Measurements from ENCODE around the gene HNRNPH3. TPM values are rescaled to one million over a fixed set of nuclear protein-coding genes. Genes with fewer than 3 reads are reported as not detected.

Gene HNRNPH3
- total RNA-seq, 4 donors from 2014 or later = 30.6 to 63.4 (median 56.3) TPM

DNA sequence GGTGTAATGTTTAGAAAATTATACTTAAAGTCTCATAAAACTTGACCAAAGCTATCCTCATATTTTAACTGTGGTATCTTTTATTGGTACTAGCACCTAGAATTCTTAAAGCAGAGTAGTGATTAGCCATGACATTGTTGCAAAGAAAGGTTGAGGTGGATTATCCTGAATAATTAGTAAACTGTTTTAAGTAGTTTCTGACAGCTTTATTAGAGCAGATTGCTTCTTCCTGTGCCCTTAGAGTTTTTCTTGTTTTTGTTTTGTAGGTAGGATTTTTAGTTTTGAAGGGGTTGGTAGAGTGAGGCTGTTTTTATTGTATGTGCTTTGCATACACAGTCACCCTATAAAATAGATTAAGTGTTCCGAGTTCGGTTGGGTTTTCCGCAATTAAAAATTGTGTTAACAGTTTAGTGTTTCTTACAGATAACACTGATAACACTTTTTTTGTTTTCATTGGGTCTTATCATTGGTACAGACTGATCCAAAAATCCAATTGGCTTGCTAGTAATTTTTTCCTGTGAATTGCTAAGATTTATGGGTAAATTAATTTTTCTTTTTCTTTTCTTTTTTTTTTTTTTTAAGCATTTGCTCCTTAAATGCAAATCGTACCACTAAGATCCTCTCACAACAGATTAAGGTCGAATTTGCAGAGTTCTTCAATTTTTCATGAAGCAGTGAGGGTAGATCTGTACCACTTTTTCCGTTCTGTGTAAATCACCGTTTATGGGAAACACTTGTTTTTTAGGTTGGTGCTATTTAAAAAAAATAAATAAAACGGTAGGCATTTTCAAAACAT is 3.0 kb downstream of the HNRNPH3 start:
- peaks cover 10 to 16% of the 10 kb centered on the region in 2 donors for H3K36me3 ChIP-seq
- H3K4me1 ChIP-seq = peaks cover 7 to 70% (median 20%) of the 10 kb centered on the region in 3 donors
- TF ChIP-seq POLR2AphosphoS5 (IDR thresholded peaks at IDR 0.05) (no peak), EP300 (IDR thresholded peaks at IDR 0.05) (no peak), POLR2A (IDR thresholded peaks at IDR 0.05) (no peak)
- TF ChIP-seq, protein P1, sequence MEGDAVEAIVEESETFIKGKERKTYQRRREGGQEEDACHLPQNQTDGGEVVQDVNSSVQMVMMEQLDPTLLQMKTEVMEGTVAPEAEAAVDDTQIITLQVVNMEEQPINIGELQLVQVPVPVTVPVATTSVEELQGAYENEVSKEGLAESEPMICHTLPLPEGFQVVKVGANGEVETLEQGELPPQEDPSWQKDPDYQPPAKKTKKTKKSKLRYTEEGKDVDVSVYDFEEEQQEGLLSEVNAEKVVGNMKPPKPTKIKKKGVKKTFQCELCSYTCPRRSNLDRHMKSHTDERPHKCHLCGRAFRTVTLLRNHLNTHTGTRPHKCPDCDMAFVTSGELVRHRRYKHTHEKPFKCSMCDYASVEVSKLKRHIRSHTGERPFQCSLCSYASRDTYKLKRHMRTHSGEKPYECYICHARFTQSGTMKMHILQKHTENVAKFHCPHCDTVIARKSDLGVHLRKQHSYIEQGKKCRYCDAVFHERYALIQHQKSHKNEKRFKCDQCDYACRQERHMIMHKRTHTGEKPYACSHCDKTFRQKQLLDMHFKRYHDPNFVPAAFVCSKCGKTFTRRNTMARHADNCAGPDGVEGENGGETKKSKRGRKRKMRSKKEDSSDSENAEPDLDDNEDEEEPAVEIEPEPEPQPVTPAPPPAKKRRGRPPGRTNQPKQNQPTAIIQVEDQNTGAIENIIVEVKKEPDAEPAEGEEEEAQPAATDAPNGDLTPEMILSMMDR (IDR thresholded peaks at IDR 0.05) = no peak
- 0 to 2% methylated on average over 4 to 8 of the region's 8 CpGs for WGBS, 2 donors (ENCODE audit: low coverage in 1 of 2)
- H3K9me3 ChIP-seq = no peaks in the 10 kb centered on the region
- H3K4me3 ChIP-seq = peak overlapping the region; percentile 81 to 91
- H3K27me3 ChIP-seq = no peaks in the 10 kb centered on the region
- ATAC-seq = no peak
- H3K27ac ChIP-seq = peak overlapping the region in 2 of 4 donors; percentile 20 to 99

DNA sequence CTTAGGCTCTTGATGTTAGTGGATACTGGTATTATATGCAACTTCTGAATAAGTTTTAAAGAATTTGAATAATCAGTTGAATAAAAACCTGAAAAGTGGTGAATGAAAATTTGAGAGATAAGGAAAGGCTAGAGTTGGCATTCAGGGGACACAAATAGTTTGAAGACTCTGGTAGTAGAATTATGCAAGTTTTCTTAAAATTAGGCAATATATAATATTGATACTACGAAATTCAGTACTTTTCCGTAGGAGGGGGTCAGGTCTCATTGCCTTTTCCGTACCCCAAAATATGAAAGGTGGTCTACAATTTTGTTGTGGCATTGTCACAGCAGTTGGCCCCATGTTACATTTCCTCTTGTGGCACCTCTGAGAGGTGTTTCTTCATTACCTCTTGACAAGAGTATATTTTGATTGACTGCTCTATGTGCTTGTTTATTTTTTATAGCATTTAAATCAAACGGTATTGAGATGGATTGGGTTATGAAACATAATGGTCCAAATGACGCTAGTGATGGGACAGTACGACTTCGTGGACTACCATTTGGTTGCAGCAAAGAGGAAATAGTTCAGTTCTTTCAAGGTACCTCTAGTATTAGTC is 5.0 kb downstream of the HNRNPH3 start:
- no peak for ATAC-seq
- H3K4me1 ChIP-seq = peaks cover 7 to 66% (median 20%) of the 10 kb centered on the region in 3 donors
- TF ChIP-seq, protein P1 (IDR thresholded peaks at IDR 0.05) = no peak
- TF ChIP-seq POLR2A (IDR thresholded peaks at IDR 0.05) (no peak), EP300 (IDR thresholded peaks at IDR 0.05) (no peak), POLR2AphosphoS5 (IDR thresholded peaks at IDR 0.05) (no peak)
- H3K4me3 ChIP-seq = peak overlapping the region in 1 of 2 donors; percentile 81
- 60 to 63% methylated on average over 7 of the region's 7 CpGs for WGBS, 2 donors (ENCODE audit: low coverage in 1 of 2)
- no peaks in the 10 kb centered on the region for H3K27me3 ChIP-seq
- H3K9me3 ChIP-seq = no peaks in the 10 kb centered on the region
- H3K27ac ChIP-seq = no peak overlapping the region
- peaks cover 17 to 36% of the 10 kb centered on the region in 2 donors for H3K36me3 ChIP-seq

DNA sequence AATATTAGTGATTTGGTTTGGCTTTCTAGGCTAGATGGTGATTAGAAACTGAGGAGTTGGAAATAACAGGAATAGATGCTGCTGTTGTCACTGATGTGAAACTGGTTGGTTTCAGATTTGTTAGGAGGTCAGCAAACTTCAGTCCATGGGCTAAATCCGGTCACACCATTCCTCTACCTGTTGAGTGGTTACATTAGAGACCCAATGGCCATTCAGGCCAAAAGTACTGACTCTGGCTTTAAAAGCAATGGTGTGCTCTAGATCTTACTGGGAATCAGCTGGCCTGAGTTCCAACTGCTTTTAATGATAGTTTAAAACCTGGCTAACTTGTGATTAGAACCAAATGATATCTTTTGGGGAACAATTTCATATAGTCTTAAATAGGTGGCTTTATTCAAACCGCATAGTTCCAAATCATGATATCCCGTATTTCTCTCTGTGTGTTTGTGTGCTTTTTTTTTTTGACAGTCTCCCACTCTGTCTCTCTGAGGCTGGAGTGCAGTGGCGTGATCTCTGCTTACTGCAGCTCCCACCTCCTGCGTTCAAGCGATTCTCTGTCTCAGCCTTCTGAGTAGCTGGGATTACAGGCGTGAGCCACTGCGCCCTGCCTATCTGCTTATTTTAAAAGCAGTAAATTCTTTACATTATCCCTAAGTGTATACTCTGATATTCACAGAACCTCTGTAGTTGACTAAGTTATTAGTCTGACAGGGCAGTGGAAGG is 8.7 kb downstream of the HNRNPH3 start:
- H3K36me3 ChIP-seq = peaks cover 17 to 71% of the 10 kb centered on the region in 2 donors

DNA sequence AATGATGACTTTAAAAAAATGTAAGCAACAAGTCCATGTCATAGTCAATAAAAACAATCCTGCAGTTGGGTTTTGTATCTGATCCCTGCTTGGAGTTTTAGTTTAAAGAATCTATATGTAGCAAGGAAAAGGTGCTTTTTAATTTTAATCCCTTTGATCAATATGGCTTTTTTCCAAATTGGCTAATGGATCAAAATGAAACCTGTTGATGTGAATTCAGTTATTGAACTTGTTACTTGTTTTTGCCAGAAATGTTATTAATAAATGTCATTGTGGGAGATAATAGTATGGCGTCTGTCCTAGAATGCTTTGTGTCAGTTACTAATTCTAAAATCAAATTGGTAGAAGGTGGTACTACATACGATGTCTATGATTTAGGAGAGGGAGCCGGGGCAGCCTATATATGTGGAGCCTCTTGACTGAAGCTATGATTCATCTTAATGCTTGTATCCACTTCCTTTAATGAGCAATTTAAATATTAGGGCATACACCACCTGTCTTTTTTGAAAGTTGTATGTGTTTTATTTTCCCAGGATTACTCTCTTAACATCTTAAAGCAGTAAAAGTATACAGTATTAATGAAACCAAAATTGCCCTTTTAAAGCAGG is 11.1 kb downstream of the HNRNPH3 start:
- H3K4me3 ChIP-seq = no peak overlapping the region
- no peaks in the 10 kb centered on the region for H3K27me3 ChIP-seq
- no peak for ATAC-seq
- no peaks in the 10 kb centered on the region for H3K9me3 ChIP-seq
- H3K27ac ChIP-seq = no peak overlapping the region
- peaks cover 23 to 95% of the 10 kb centered on the region in 2 donors for H3K36me3 ChIP-seq
- peaks cover 0 to 25% (median 5%) of the 10 kb centered on the region in 3 donors for H3K4me1 ChIP-seq
- 79 to 80% methylated on average over 3 of the region's 3 CpGs for WGBS, 2 donors (ENCODE audit: low coverage in 1 of 2)
- TF ChIP-seq, protein P1 (IDR thresholded peaks at IDR 0.05) = no peak
- TF ChIP-seq POLR2A (IDR thresholded peaks at IDR 0.05) = no peak
- no peak for TF ChIP-seq POLR2AphosphoS5 (IDR thresholded peaks at IDR 0.05)
- TF ChIP-seq EP300 (IDR thresholded peaks at IDR 0.05) = no peak

More for the DNA sequence above, 8.7 kb downstream of the HNRNPH3 start:
- Histone ChIP-seq H3K27ac (no peak overlapping the region), H3K4me3 (no peak overlapping the region), H3K9me3 (no peaks in the 10 kb centered on the region), H3K4me1 (peaks cover 7 to 50% (median 20%) of the 10 kb centered on the region in 3 donors), H3K27me3 (no peaks in the 10 kb centered on the region)
- WGBS, 2 donors (ENCODE audit: low coverage in 1 of 2) = 84 to 85% methylated on average over 4 to 7 of the region's 8 CpGs
- no peak for ATAC-seq
- TF ChIP-seq POLR2A (IDR thresholded peaks at IDR 0.05) (no peak), EP300 (IDR thresholded peaks at IDR 0.05) (no peak), POLR2AphosphoS5 (IDR thresholded peaks at IDR 0.05) (no peak)
- TF ChIP-seq, protein P1 (IDR thresholded peaks at IDR 0.05) = no peak
